Choroid plexus epithelial cell (primary cell): ENCODE data around the gene APCS.

Experiments used
- DNase-seq: peaks from one replicate; pipeline ENCODE4 v3.0.0-alpha.2; 2010; ENCODE audit warnings: low read depth
- H3K4me3 ChIP-seq: 2 replicates; pipeline ENCODE4 v1.5.1; 2011; ENCODE audit warnings: low read depth, mild to moderate bottlenecking, control low read depth, low read length, moderate library complexity
- CTCF ChIP-seq: conservative IDR thresholded peaks from 2 replicates; pipeline ENCODE4 v1.5.1; 2011; ENCODE audit warnings: low read depth, mild to moderate bottlenecking, control low read depth, inconsistent platforms, low read length, moderate library complexity

APCS gene

DNA sequence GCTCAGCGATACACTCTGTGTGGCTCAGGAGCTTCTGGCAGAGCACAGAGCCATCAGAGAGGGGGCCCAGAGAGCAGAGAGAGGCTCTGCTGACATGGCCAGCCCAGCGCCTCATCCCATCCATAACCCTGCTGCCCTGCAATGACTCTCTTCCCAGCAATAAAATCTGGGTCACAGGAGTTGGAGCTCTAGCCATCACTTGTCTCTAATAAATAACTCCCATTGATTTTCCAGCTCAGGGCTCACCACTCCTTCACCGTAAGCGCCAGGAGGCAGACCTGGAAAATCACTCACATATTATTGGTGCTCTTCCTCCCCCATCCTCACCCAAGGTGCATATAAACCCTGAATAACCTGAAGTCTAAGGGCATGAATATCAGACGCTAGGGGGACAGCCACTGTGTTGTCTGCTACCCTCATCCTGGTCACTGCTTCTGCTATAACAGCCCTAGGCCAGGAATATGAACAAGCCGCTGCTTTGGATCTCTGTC lies at the start of gene APCS:
Gene APCS (plus strand): TSS at position 366 of the 491 bp plus-strand sequence. CDS start 96 bp downstream, at position 462.
- no peak within 1 kb of the TSS for H3K4me3 ChIP-seq
- DNase-seq = no peak
- TF ChIP-seq CTCF = no peak

DNA sequence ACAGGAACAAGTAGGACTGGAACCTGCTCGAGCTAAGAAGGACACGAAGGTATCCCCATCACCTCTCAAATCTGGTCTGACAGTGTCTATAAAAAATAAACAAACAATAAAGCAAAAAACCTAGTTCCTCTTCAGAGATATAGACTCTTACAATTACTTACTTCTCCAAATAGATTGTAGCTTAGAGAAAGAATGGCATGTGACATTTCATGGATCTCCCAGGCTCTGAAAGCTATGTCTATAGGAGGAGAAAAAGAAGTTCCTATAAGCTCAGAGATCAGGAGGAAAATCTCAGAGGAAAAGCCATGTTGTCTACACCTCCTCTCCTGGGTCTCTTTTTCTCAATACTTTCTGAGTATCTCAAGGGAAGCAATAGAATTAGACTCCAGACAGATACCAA lies 39.5 kb upstream of the APCS start:
- no peak overlapping the region for H3K4me3 ChIP-seq
- TF ChIP-seq CTCF = no peak
- DNase-seq = no peak

- H3K4me3 ChIP-seq = no peak overlapping the region
- DNase-seq = no peak
- TF ChIP-seq CTCF = no peak
Observed at GRCh38 chr1:159554261-159554660, 33.4 kb upstream of the APCS start.

DNA sequence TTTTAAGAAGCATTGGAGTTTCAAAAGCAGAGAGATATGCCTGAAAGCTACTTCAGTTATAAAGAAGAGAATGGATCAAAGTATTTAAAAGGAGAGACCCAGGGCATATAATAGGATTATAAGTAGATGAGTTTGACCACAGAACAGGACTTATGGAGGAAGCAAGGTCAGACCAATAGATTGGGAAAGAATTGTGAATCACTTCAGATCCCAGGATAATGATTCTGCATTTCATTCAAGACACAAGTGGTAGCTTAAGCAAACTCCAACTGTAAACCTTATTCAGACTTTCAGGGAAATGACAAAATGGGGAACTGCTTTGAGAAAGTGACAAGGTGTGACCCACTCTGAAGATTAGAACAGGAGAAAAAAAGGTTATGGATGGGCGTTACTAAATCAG lies 32.9 kb upstream of the APCS start:
- TF ChIP-seq CTCF = no peak
- H3K4me3 ChIP-seq = no peak overlapping the region
- DNase-seq = no peak

- no peak for DNase-seq
- TF ChIP-seq CTCF = no peak
- H3K4me3 ChIP-seq = no peak overlapping the region
Observed at GRCh38 chr1:159556931-159557369, 30.7 kb upstream of the APCS start.

DNA sequence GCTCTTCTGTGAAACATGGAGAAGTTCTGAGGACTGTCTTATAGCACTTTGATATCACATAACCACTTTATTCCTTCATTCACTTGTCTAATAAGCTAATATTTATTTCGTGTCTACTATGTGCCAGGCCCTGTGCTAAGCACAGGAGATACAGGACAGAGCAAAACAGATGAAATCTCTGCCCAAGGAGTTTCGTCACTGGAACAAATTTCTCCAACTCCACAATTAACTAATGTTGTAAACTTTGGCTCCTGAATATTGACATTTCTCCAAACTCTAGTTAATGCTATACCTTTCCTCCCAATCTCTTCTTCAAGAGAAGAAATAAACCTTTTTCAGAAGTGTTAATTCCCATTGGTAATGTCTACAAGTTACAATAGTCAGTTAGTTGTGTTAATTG lies 27.0 kb upstream of the APCS start:
- H3K4me3 ChIP-seq = no peak overlapping the region
- no peak for DNase-seq
- TF ChIP-seq CTCF = no peak

- H3K4me3 ChIP-seq = no peak overlapping the region
- DNase-seq = no peak
- no peak for TF ChIP-seq CTCF
Observed at GRCh38 chr1:159561497-159561896, 26.1 kb upstream of the APCS start.
